Neutrophil (primary cell): ENCODE results near the gene WNK4.

Experiments
- H3K27ac ChIP-seq: fragments of 200-600 bp; sonication (generic); 2 replicates; pipeline ENCODE4 v1.5.1; 2016; ENCODE audit warnings: mild to moderate bottlenecking, moderate library complexity
- H3K27me3 ChIP-seq: fragments of 200-600 bp; sonication (generic); 2 replicates; pipeline ENCODE4 v1.6.0; 2016; ENCODE audit warnings: mild to moderate bottlenecking
- H3K36me3 ChIP-seq: fragments of 200-600 bp; sonication (generic); 2 replicates; pipeline ENCODE4 v1.5.1; 2017
- H3K4me1 ChIP-seq, 2 experiments: fragments of 200-600 bp in 1 of 2; sonication (generic) in 1 of 2; 1 replicate in 1 of 2; 2 replicates in 1 of 2; pipeline versions ENCODE4 v1.5.1 to v1.6.1; 2013 to 2016; ENCODE audit warnings: low read depth in 1 of 2, low read length in 1 of 2, mild to moderate bottlenecking in 1 of 2, moderate library complexity in 1 of 2; ENCODE audit not compliant: control insufficient read depth in 1 of 2, insufficient read depth in 1 of 2
- H3K4me3 ChIP-seq, 2 experiments: fragments of 200-600 bp in 1 of 2; sonication (generic) in 1 of 2; 1 replicate in 1 of 2; 2 replicates in 1 of 2; pipeline ENCODE4 v1.5.1; 2013 to 2016; ENCODE audit warnings: low read depth in 1 of 2, low read length in 1 of 2, mild to moderate bottlenecking in 1 of 2, moderate library complexity in 1 of 2
- H3K9me3 ChIP-seq: fragments of 200-600 bp; sonication (generic); 2 replicates; pipeline ENCODE4 v1.5.1; 2016
- TF ChIP-seq, protein P1 (sequence below): fragments of 200-600 bp; sonication (generic); IDR thresholded peaks from 2 replicates; pipeline ENCODE4 v1.5.1; 2016; ENCODE audit warnings: antibody characterized with exemption

The WNK4 gene

DNA sequence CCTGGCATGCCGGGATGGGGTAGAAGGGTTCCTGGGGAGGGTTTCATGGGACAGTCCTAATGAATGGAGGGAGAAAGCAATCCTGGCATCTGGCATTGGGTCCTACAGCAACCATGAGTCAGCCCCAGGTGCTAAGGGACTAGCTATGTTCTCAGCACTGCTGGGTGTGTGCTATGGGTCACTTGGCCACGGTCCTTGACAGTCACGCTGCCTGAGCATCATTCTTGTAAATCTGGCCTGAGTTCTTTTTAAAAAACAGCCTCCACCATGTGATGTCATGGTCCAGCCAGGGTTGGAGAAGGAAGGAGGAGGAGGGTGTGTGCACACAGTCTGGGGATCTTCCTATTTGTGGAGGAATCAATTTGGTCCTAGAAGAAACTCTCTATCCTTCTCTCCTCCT, 25.6 kb upstream of the WNK4 start:
- Histone ChIP-seq H3K36me3 (no peaks in the 10 kb centered on the region), H3K4me1 (no peaks in the 10 kb centered on the region), H3K27ac (no peak overlapping the region), H3K4me3 (no peak overlapping the region), H3K9me3 (no peaks in the 10 kb centered on the region), H3K27me3 (peaks cover 99% of the 10 kb centered on the region)
- TF ChIP-seq, protein P1, sequence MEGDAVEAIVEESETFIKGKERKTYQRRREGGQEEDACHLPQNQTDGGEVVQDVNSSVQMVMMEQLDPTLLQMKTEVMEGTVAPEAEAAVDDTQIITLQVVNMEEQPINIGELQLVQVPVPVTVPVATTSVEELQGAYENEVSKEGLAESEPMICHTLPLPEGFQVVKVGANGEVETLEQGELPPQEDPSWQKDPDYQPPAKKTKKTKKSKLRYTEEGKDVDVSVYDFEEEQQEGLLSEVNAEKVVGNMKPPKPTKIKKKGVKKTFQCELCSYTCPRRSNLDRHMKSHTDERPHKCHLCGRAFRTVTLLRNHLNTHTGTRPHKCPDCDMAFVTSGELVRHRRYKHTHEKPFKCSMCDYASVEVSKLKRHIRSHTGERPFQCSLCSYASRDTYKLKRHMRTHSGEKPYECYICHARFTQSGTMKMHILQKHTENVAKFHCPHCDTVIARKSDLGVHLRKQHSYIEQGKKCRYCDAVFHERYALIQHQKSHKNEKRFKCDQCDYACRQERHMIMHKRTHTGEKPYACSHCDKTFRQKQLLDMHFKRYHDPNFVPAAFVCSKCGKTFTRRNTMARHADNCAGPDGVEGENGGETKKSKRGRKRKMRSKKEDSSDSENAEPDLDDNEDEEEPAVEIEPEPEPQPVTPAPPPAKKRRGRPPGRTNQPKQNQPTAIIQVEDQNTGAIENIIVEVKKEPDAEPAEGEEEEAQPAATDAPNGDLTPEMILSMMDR = no peak

DNA sequence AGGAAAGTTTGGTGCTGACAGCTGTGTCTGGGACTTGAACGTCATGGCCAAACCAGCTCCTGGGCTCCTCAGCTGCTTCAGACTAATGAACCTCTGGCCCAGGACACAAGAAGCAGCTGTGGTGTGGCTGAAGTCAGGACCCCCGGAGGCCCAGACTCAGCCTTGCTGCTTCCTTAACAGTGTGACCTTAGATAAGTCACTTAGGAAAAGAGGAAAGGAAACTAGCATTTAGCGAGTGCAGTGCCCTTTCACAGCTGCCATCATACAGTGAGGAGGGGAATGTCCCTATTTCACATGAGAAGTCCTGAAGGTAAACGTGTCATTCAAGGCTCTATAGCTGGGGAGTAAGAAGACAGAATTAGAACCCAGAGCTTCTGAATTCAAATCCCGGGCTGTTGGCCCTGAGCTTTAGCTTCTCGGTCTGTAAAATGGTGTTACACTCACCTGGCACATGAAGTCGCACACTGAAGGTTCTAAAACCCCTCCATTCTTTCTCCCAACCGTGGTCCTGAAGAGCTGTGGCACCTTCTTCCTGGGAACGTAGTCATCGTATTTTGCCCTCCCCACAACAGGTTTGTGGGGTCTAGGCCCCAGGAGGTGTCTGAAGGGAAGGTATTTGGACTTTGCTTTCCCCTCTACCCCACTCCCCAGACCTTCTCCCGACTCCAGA, 20.3 kb upstream of the WNK4 start:
- peaks cover 0 to 10% of the 10 kb centered on the region in 2 experiments for H3K4me1 ChIP-seq

DNA sequence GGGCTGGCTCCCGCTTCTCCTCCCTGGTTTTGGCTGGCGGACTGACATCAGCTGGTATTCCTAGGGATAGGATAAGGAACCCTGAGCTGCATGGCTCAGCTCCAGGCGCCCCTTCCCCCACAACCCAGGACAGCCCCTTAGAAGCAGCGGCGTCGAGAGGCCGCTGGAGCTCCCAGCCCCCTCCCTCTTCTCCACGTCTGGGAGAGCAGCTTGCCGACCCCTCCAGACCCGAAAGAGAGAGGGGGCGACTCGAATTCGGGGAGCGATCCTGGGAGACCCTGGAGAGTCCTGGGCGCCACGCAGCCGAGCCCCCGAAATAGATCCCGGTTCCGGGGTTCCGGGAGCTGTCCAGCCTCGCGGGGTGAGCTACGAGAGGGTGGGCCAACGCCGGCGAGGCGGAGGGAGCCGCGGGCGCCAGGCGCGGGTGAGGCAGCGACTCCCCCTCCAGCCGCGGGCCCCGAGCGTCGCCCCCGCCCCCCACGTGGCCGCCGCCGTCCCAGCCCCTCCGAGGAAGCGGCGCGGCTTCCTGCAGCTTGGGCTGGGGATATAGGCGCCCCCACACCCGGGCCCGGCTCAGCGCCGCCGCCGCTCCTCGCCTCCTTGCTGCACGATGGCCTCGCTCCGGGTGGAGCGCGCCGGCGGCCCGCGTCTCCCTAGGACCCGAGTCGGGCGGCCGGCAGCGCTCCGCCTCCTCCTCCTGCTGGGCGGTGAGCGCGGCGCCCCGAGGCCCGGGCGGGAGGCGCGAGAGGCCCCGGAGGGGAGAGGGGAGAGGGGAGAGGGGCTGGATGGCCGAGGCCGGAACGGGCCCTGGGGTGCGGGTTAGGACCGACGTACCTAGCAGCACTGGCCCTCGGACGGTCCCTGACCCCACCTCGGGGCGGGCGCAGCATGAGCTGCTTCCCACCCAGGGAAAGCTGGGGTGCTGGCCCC, 19.5 kb upstream of the WNK4 start, which contains the start of gene RAMP2:
Gene RAMP2, plus strand, starts transcription at position 576 of the 930 bp plus-strand sequence. Its CDS starts 35 bp downstream, at position 611.
- H3K9me3 ChIP-seq = no peaks in the 10 kb centered on the region
- no peak within 1 kb of the TSS for H3K27ac ChIP-seq
- TF ChIP-seq, protein P1 = no peak
- H3K36me3 ChIP-seq = no peaks in the 10 kb centered on the region
- H3K4me3 ChIP-seq = no peak within 1 kb of the TSS
- H3K4me1 ChIP-seq = peaks cover 0 to 10% of the 10 kb centered on the region in 2 experiments
- H3K27me3 ChIP-seq = peaks cover 89% of the 10 kb centered on the region

More for the DNA sequence above, 20.3 kb upstream of the WNK4 start:
- Histone ChIP-seq H3K27me3 (peaks cover 89% of the 10 kb centered on the region), H3K9me3 (no peaks in the 10 kb centered on the region), H3K4me3 (no peak overlapping the region), H3K36me3 (no peaks in the 10 kb centered on the region), H3K27ac (no peak overlapping the region)
- TF ChIP-seq, protein P1 = no peak

DNA sequence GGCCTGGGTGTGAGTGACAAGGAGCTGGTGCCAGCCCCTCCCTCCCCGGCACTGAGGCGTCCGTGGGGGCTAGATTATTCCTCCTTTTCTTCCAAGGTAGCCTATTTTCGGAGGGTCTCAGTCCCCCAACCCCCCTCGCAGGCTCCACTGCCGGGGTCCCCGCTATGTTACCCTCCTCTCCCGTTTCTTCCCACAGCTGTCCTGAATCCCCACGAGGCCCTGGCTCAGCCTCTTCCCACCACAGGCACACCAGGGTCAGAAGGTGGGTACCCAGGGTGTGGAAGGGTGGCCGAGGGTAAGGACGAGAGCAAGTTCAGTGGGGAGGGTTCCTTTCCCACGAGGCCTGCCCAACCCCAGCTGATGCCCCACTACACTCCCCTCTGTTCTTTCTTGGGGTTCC, 18.8 kb upstream of the WNK4 start:
- H3K4me1 ChIP-seq = peaks cover 0 to 10% of the 10 kb centered on the region in 2 experiments
- TF ChIP-seq, protein P1 = no peak
- no peak overlapping the region for H3K27ac ChIP-seq
- H3K36me3 ChIP-seq = no peaks in the 10 kb centered on the region
- H3K27me3 ChIP-seq = peaks cover 82% of the 10 kb centered on the region
- H3K4me3 ChIP-seq = no peak overlapping the region
- H3K9me3 ChIP-seq = no peaks in the 10 kb centered on the region

DNA sequence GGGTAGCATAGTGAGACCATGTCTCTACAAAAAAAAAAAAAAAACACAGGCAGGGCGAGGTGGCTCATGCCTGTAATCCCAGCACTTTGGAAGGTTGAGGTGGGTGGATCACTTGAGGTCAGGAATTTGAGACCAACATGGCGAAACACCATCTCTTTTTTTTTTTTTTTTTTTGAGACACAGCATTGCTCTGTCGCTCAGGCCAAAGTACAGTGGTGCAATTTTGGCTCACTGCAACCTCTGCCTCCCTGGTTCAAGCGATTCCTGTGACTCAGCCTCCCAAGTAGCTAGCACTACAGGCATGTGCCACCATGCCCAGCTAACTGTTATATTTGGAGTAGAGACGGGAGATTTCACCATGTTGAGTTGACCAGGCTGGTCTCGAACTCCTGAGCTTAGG, 14.3 kb upstream of the WNK4 start:
- Histone ChIP-seq H3K9me3 (no peaks in the 10 kb centered on the region), H3K27ac (no peak overlapping the region), H3K4me3 (no peak overlapping the region), H3K27me3 (peaks cover 49% of the 10 kb centered on the region), H3K4me1 (peaks cover 0 to 6% of the 10 kb centered on the region in 2 experiments), H3K36me3 (no peaks in the 10 kb centered on the region)
- TF ChIP-seq, protein P1 = no peak
